WERI-Rb-1 (cell line): ENCODE measurements around the gene RBMS3.

Experiments
- DNase-seq: peaks from one replicate; pipeline ENCODE4 v3.0.0-alpha.2; 2020
- H3K27ac ChIP-seq: fragments of 250-450 bp; sonication (Bioruptor Pico); 2 replicates; pipeline ENCODE4 v1.5.1; 2020; ENCODE audit warnings: mild to moderate bottlenecking, moderate library complexity
- H3K27me3 ChIP-seq: fragments of 250-450 bp; sonication (Bioruptor Pico); 2 replicates; pipeline ENCODE4 v1.5.1; 2021; ENCODE audit warnings: mild to moderate bottlenecking, low read depth, moderate library complexity; ENCODE audit not compliant: insufficient read depth, severe bottlenecking
- H3K36me3 ChIP-seq: fragments of 250-450 bp; sonication (Bioruptor Pico); 2 replicates; pipeline ENCODE4 v1.5.1; 2020; ENCODE audit warnings: mild to moderate bottlenecking, moderate library complexity
- H3K4me3 ChIP-seq: 2 replicates; pipeline ENCODE4 v1.5.1; 2011; ENCODE audit warnings: low read depth, mild to moderate bottlenecking, control low read depth, low read length
- H3K9me3 ChIP-seq: fragments of 250-450 bp; sonication (Bioruptor Pico); 2 replicates; pipeline ENCODE4 v1.5.1; 2021; ENCODE audit warnings: mild to moderate bottlenecking, moderate library complexity; ENCODE audit not compliant: severe bottlenecking
- CTCF ChIP-seq: IDR thresholded peaks from 2 replicates; pipeline ENCODE4 v1.5.1; 2011; ENCODE audit warnings: low read depth, mild to moderate bottlenecking, control low read depth, inconsistent platforms, low read length

The RBMS3 gene

GRCh38 chr3:29701326-29701983 is 420.6 kb downstream of the RBMS3 start:
- Histone ChIP-seq H3K4me3 (no peak overlapping the region), H3K27ac (no peak overlapping the region), H3K9me3 (no peaks in the 10 kb centered on the region), H3K27me3 (no peaks in the 10 kb centered on the region), H3K36me3 (no peaks in the 10 kb centered on the region)
- TF ChIP-seq CTCF = no peak
- DNase-seq = no peak

GRCh38 chr3:29705906-29706844 is 425.3 kb downstream of the RBMS3 start:
- Histone ChIP-seq H3K4me3 (no peak overlapping the region), H3K9me3 (no peaks in the 10 kb centered on the region), H3K36me3 (no peaks in the 10 kb centered on the region), H3K27me3 (no peaks in the 10 kb centered on the region), H3K27ac (no peak overlapping the region)
- no peak for DNase-seq
- no peak for TF ChIP-seq CTCF

- Histone ChIP-seq H3K9me3 (no peaks in the 10 kb centered on the region), H3K4me3 (no peak overlapping the region), H3K36me3 (no peaks in the 10 kb centered on the region), H3K27me3 (no peaks in the 10 kb centered on the region), H3K27ac (no peak overlapping the region)
- DNase-seq = no peak
- TF ChIP-seq CTCF = no peak
Observed at GRCh38 chr3:29708884-29709283, 428.0 kb downstream of the RBMS3 start.

GRCh38 chr3:29711255-29711771 is 430.4 kb downstream of the RBMS3 start:
- TF ChIP-seq CTCF = no peak
- Histone ChIP-seq H3K4me3 (no peak overlapping the region), H3K9me3 (no peaks in the 10 kb centered on the region), H3K27me3 (no peaks in the 10 kb centered on the region), H3K36me3 (no peaks in the 10 kb centered on the region), H3K27ac (no peak overlapping the region)
- DNase-seq = no peak

GRCh38 chr3:29716213-29716612 is 435.3 kb downstream of the RBMS3 start:
- DNase-seq = no peak

More at GRCh38 chr3:29716213-29716612, 435.3 kb downstream of the RBMS3 start:
- Histone ChIP-seq H3K27ac (no peak overlapping the region), H3K9me3 (no peaks in the 10 kb centered on the region), H3K4me3 (no peak overlapping the region), H3K27me3 (no peaks in the 10 kb centered on the region), H3K36me3 (no peaks in the 10 kb centered on the region)
- no peak for TF ChIP-seq CTCF
